Tibial nerve (tissue), 4 donors: ENCODE measurements around the gene FANCL. TPM values are rescaled to one million over a fixed set of nuclear protein-coding genes. Genes with fewer than 3 reads are reported as not detected.
"Not testable (repeated sequence)": the region's sequence is repeated elsewhere in the genome, so short reads cannot be mapped to it uniquely, and the experiment has no call there.

ENCODE experiments used
- DNase-seq, 2 donors: peaks; one replicate each; pipeline ENCODE4 v3.0.0-alpha.2; 2019; ENCODE audit warnings: low spot score in 2 of 2
- H3K27ac ChIP-seq, 4 donors: fragments of 200-600 bp; sonication (generic) in 3 of 4; one replicate each; pipeline ENCODE4 v1.5.1; 2017 to 2019; ENCODE audit warnings: mild to moderate bottlenecking in 1 of 4
- H3K27me3 ChIP-seq, 2 donors: fragments of 200-600 bp; sonication (generic) in 1 of 2; one replicate each; pipeline versions ENCODE4 v1.5.1 to v1.6.0; 2017 to 2019
- H3K36me3 ChIP-seq, 3 donors: fragments of 200-600 bp; sonication (generic); one replicate each; pipeline ENCODE4 v1.5.1; 2018 to 2019
- H3K4me1 ChIP-seq, 4 donors: fragments of 200-600 bp; sonication (generic) in 3 of 4; one replicate each; pipeline ENCODE4 v1.5.1; 2017 to 2019
- H3K4me3 ChIP-seq, 4 donors: fragments of 200-600 bp; sonication (generic) in 3 of 4; one replicate each; pipeline ENCODE4 v1.5.1; 2017 to 2019; ENCODE audit warnings: mild to moderate bottlenecking in 1 of 4, moderate library complexity in 1 of 4
- H3K9me3 ChIP-seq, 4 donors: fragments of 200-600 bp; sonication (generic) in 3 of 4; one replicate each; pipeline ENCODE4 v1.5.1; 2017 to 2019
- EP300 ChIP-seq, 2 donors: sonication (generic); formaldehyde crosslinking; IDR thresholded peaks; one replicate each; pipeline ENCODE4 v1.6.1; 2017; ENCODE audit warnings: antibody characterized with exemption in 2 of 2, mild to moderate bottlenecking in 1 of 2
- POLR2A ChIP-seq, 2 donors: fragments of 450-650 bp; IDR thresholded peaks; one replicate each; pipeline ENCODE4 v1.6.1; 2017; ENCODE audit warnings: antibody characterized with exemption in 2 of 2, mild to moderate bottlenecking in 2 of 2, moderate library complexity in 2 of 2
- WGBS, 2 donors: methylation state at CpG; one replicate each; pipeline ENCODE4 v1.1.5; 2018; 5-methylcytosine and 5-hydroxymethylcytosine counted together
- total RNA-seq, 4 donors: library from RNA; depleted of rRNA; stranded (reverse); fragments of >200 nt; gene quantifications; one replicate each; pipeline ENCODE4 v1.1.0, GENCODE V29; 2016
- TF ChIP-seq, protein P1 (sequence below), 5 experiments: fragments of 200-600 bp in 3 of 5; fragments of 450-650 bp in 2 of 5; sonication (generic) in 3 of 5; IDR thresholded peaks; one replicate each; pipeline ENCODE4 v1.5.1; 2016 to 2019; ENCODE audit warnings: antibody characterized with exemption in 5 of 5, mild to moderate bottlenecking in 3 of 5, moderate library complexity in 2 of 5

Gene FANCL
- total RNA-seq, 4 donors from 2014 or later: 19.3 to 26.5 (median 24.5) TPM

DNA sequence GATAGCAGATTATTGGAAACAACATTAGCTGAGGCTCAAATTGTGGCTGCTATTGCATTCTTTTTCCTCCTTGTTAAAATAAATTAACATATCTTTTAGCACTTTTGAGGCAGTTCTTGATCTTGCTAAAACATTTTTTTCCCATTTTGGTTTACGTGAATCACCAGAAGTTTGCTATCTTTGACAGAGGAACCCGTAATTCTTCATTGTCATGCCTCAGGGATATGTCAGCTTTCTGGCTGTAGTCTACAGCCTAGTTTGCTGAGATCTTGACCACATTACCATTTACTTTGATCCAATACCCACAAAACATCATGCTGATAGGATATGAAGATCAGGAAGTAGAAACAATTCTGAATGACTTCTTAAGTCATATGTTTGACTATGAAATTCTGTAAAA, 25.1 kb upstream of the FANCL start:
- no peaks in the 10 kb centered on the region for H3K27me3 ChIP-seq
- H3K36me3 ChIP-seq: no peaks in the 10 kb centered on the region
- no peak for DNase-seq
- no peaks in the 10 kb centered on the region for H3K9me3 ChIP-seq
- TF ChIP-seq, protein P1, sequence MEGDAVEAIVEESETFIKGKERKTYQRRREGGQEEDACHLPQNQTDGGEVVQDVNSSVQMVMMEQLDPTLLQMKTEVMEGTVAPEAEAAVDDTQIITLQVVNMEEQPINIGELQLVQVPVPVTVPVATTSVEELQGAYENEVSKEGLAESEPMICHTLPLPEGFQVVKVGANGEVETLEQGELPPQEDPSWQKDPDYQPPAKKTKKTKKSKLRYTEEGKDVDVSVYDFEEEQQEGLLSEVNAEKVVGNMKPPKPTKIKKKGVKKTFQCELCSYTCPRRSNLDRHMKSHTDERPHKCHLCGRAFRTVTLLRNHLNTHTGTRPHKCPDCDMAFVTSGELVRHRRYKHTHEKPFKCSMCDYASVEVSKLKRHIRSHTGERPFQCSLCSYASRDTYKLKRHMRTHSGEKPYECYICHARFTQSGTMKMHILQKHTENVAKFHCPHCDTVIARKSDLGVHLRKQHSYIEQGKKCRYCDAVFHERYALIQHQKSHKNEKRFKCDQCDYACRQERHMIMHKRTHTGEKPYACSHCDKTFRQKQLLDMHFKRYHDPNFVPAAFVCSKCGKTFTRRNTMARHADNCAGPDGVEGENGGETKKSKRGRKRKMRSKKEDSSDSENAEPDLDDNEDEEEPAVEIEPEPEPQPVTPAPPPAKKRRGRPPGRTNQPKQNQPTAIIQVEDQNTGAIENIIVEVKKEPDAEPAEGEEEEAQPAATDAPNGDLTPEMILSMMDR (IDR thresholded peaks at IDR 0.05): no peak
- TF ChIP-seq POLR2A (IDR thresholded peaks at IDR 0.05) (no peak), EP300 (IDR thresholded peaks at IDR 0.05) (no peak)
- no peak overlapping the region for H3K27ac ChIP-seq
- no peak overlapping the region for H3K4me3 ChIP-seq
- no peaks in the 10 kb centered on the region for H3K4me1 ChIP-seq
- 88 to 93% methylated on average over 2 of the region's 2 CpGs for WGBS, 2 donors

DNA sequence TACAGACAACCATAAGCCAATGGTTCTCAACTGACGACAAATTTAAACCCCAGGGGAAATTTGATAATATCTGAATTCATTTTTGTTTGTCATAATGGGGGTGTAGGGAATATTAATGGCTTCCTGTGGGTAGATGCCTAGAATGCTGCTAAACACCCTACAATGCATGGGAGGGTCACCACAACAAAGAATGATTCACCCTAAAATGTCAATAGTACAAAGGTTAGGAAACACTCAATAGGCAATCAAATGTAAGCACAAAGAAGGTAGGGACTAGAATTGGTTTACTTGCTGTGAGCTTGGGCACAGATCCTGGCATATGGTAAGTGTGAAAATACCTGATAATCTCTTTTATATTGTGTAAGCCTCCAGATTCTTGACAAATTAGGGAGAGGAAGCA, 20.1 kb upstream of the FANCL start:
- Histone ChIP-seq H3K4me1 (no peaks in the 10 kb centered on the region), H3K36me3 (no peaks in the 10 kb centered on the region), H3K27me3 (no peaks in the 10 kb centered on the region), H3K9me3 (no peaks in the 10 kb centered on the region), H3K4me3 (no peak overlapping the region), H3K27ac (no peak overlapping the region)
- no peak for DNase-seq
- 31 to 37% methylated on average over 1 of the region's 1 CpG for WGBS, 2 donors
- TF ChIP-seq, protein P1 (IDR thresholded peaks at IDR 0.05): no peak
- TF ChIP-seq EP300 (IDR thresholded peaks at IDR 0.05) (no peak), POLR2A (IDR thresholded peaks at IDR 0.05) (no peak)

DNA sequence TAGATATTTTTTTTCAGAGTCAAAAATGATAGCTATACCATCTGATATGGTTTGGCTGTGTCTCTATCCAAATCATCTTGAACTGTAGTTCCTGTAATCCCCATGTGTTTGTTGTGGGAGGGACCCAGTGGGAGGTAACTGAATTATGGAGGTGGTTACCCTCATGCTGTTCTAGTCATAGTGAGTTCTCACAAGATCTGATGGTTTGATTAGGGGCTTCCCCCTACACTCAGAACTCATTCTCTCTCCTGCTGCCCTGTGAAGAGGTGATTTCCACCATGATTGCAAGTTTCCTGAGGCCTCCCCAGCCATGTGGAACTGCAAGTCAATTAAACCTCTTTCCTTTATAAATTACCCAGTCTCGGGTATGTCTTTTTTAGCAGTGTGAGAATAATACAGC, 17.3 kb upstream of the FANCL start:
- not testable (repeated sequence) for H3K36me3 ChIP-seq, H3K27ac ChIP-seq, H3K4me3 ChIP-seq, H3K9me3 ChIP-seq, H3K4me1 ChIP-seq, H3K27me3 ChIP-seq, DNase-seq
- 63 to 80% methylated on average over 1 of the region's 1 CpG for WGBS, 2 donors

DNA sequence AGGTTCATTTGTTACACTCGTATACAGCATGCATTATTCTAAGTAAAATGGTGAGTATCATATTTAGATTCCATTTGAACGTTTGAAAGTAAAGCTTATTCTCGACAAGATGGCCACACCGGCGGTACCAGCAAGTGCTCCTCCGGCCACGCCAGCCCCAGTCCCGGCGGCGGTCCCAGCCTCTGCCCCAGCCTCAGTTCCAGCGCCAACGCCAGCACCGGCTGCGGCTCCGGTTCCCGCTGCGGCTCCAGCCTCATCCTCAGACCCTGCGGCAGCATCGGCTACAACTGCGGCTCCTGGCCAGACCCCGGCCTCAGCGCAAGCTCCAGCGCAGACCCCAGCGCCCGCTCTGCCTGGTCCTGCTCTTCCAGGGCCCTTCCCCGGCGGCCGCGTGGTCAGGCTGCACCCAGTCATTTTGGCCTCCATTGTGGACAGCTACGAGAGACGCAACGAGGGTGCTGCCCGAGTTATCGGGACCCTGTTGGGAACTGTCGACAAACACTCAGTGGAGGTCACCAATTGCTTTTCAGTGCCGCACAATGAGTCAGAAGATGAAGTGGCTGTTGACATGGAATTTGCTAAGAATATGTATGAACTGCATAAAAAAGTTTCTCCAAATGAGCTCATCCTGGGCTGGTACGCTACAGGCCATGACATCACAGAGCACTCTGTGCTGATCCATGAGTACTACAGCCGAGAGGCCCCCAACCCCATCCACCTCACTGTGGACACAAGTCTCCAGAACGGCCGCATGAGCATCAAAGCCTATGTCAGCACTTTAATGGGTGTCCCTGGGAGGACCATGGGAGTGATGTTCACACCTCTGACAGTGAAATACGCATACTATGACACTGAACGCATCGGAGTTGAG, 10.4 kb upstream of the FANCL start:
- 94 to 97% methylated on average over 38 to 39 of the region's 43 CpGs for WGBS, 2 donors
- H3K9me3 ChIP-seq, H3K4me1 ChIP-seq, H3K36me3 ChIP-seq, H3K27me3 ChIP-seq, DNase-seq, H3K27ac ChIP-seq, H3K4me3 ChIP-seq: not testable (repeated sequence)

DNA sequence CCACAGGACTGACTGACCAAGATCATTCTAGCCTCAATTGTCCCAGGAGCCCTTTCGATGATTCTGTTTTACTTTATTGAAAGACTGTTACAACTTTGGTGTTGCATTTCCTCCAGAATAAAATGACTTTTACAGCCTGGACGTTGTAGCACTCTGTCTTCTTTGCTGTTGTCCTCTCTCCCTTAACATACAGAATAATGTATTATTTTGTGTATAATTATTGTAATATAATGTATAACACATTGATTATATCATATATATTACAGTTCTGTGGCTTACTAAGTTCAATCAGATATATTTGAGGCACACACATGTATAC, 380 bp upstream of the FANCL start:
- TF ChIP-seq, protein P1 (IDR thresholded peaks at IDR 0.05): no peak
- TF ChIP-seq EP300 (IDR thresholded peaks at IDR 0.05): no peak
- no peak for TF ChIP-seq POLR2A (IDR thresholded peaks at IDR 0.05)

DNA sequence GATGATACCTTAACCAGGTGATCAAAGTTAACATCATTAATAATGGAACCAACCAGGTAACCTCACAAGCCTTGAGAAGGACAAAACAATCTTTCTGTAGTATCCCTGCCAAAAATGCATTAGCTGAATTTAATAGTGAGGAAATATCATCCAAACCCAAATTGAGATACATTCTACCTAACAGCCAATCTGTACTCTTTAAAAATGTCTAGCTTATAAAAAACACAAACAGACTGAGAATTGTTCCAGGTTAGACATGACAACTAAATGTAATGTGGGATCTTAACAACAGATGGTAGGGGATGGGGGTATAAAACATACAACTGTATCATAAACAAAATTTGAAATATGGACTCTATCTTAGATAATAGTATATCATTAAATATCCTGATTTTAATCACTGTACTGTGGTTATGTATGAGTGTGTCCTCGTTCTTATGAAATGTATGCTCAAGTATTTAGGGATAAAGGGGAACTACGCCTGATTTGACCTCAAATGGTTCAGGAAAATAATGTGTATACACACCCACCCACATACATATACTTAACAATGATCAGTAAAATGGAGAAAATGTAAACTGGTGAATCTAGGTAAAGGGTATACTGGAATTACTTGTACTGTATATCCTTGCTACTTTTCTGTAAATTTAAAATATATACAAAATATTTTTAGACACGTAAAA, 1.7 kb downstream of the FANCL start:
- 71 to 74% methylated on average over 3 of the region's 3 CpGs for WGBS, 2 donors
- no peak overlapping the region for H3K27ac ChIP-seq
- no peaks in the 10 kb centered on the region for H3K9me3 ChIP-seq
- peaks cover 0 to 15% (median 0%) of the 10 kb centered on the region in 4 donors for H3K4me1 ChIP-seq
- TF ChIP-seq EP300 (IDR thresholded peaks at IDR 0.05) (no peak), POLR2A (IDR thresholded peaks at IDR 0.05) (no peak)
- TF ChIP-seq, protein P1 (IDR thresholded peaks at IDR 0.05): no peak
- no peaks in the 10 kb centered on the region for H3K27me3 ChIP-seq
- no peak overlapping the region for H3K4me3 ChIP-seq
- no peaks in the 10 kb centered on the region for H3K36me3 ChIP-seq
- no peak for DNase-seq

More for the DNA sequence above, 380 bp upstream of the FANCL start:
- DNase-seq: no peak
- no peaks in the 10 kb centered on the region for H3K9me3 ChIP-seq
- H3K36me3 ChIP-seq: no peaks in the 10 kb centered on the region
- no peaks in the 10 kb centered on the region for H3K27me3 ChIP-seq
- peak overlapping the region; percentile 69 to 86 (median 74) for H3K27ac ChIP-seq
- H3K4me1 ChIP-seq: peaks cover 0 to 15% (median 0%) of the 10 kb centered on the region in 4 donors
- 12 to 14% methylated on average over 2 of the region's 2 CpGs for WGBS, 2 donors
- H3K4me3 ChIP-seq: peak overlapping the region; percentile 62 to 89 (median 78)
